Fibroblast of villous mesenchyme (primary cell): Measurements from ENCODE around the gene DYNLT1. TPM values are rescaled to one million over a fixed set of nuclear protein-coding genes. Genes with fewer than 3 reads are reported as not detected.
"Not testable (repeated sequence)": the region's sequence is repeated elsewhere in the genome, so short reads cannot be mapped to it uniquely, and the experiment has no call there.

Source experiments
- DNase-seq: peaks from one replicate; pipeline ENCODE4 v3.0.0-alpha.2; 2010; ENCODE audit warnings: low read depth
- H3K4me3 ChIP-seq: 2 replicates; pipeline ENCODE4 v1.5.1; 2011; ENCODE audit warnings: low read depth, mild to moderate bottlenecking, low read length
- total RNA-seq: library from RNA; depleted of rRNA; stranded (reverse); fragments of >200 nt; gene quantifications from 2 replicates; pipeline ENCODE4 v1.2.3, GENCODE V29; 2012
- TF ChIP-seq, protein P1 (sequence below): IDR thresholded peaks from 2 replicates; pipeline ENCODE4 v1.5.1; 2012; ENCODE audit warnings: low read depth, mild to moderate bottlenecking, low read length; ENCODE audit not compliant: insufficient read depth

DYNLT1 gene
- total RNA-seq, 1 donor: 114 TPM

DNA sequence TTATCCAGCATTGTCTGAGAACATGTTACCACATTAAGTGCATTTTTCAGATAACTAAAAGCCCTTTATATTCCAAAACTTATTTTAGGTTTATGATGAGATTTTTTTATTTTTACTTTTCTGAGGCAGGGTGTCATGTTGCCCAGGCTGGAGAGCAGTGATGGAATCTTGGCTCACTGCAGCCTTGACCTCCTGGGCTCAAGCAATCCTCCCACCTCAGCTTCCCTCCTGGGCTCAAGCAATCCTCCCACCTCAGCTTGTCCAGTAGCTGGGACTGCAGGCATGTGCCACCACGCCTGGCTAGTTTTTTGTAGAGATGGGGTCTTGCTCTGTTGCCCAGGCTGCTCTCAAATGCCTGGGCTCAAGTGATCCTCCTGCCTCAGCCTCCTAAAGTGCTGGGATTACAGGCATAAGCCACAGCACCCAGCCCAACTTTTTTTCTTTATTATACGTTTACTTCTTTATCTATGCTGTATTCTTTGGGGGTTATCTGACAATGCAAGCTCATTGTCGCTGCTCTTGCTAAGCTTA lies 6.2 kb downstream of the DYNLT1 start:
- TF ChIP-seq, protein P1, sequence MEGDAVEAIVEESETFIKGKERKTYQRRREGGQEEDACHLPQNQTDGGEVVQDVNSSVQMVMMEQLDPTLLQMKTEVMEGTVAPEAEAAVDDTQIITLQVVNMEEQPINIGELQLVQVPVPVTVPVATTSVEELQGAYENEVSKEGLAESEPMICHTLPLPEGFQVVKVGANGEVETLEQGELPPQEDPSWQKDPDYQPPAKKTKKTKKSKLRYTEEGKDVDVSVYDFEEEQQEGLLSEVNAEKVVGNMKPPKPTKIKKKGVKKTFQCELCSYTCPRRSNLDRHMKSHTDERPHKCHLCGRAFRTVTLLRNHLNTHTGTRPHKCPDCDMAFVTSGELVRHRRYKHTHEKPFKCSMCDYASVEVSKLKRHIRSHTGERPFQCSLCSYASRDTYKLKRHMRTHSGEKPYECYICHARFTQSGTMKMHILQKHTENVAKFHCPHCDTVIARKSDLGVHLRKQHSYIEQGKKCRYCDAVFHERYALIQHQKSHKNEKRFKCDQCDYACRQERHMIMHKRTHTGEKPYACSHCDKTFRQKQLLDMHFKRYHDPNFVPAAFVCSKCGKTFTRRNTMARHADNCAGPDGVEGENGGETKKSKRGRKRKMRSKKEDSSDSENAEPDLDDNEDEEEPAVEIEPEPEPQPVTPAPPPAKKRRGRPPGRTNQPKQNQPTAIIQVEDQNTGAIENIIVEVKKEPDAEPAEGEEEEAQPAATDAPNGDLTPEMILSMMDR: no peak
- no peak for DNase-seq
- H3K4me3 ChIP-seq: no peak overlapping the region

DNA sequence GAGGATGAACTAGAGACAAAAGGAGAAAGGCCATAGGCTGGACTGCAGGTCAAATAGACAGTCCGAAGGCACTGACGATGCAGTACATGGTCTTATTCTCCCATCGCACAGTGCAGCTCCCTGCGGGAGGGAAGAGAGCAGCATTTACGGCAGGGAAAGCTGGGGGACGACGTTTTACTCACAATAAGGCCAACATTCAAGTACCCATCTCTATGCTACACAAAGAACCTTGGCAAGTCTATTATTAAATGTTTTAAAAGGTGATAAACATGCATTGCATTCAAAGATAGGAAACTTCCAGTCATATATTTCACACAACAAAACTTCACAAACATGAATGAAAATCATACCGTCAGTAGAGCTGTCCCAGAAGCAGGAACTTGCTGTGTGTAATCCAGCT lies 7.8 kb downstream of the DYNLT1 start:
- no peak for DNase-seq
- TF ChIP-seq, protein P1: no peak
- H3K4me3 ChIP-seq: no peak overlapping the region

DNA sequence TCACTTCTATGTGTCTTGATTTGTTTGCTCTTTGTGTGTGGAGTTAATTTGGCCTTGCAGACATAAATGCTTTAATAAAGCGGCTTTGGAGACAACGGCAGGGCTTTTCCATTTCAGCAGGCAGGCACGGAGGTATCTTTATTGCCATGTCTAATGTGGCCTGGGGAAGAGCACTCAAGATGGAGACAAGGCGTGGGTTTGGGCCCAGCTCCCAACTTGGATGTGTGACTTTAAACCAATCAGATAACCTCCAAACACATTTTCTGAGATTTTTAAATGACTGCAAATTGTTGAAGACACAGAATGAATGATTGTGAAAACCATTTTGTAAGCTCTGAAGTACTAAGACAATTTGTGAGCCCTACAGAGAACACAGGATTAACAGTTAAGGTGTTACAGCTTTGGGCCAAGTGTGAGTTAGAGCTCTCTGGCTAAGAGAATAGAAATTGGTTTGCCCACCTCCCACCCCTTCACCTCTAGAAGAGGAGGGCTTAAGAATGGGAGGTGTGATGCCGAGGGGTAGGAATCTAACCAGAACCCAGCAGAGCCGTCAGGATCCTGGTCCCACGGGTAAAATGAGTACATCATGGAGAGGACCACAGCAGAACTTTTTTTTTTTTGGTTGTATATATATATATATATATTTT lies 9.0 kb downstream of the DYNLT1 start:
- TF ChIP-seq, protein P1: no peak
- no peak for DNase-seq
- H3K4me3 ChIP-seq: no peak overlapping the region

DNA sequence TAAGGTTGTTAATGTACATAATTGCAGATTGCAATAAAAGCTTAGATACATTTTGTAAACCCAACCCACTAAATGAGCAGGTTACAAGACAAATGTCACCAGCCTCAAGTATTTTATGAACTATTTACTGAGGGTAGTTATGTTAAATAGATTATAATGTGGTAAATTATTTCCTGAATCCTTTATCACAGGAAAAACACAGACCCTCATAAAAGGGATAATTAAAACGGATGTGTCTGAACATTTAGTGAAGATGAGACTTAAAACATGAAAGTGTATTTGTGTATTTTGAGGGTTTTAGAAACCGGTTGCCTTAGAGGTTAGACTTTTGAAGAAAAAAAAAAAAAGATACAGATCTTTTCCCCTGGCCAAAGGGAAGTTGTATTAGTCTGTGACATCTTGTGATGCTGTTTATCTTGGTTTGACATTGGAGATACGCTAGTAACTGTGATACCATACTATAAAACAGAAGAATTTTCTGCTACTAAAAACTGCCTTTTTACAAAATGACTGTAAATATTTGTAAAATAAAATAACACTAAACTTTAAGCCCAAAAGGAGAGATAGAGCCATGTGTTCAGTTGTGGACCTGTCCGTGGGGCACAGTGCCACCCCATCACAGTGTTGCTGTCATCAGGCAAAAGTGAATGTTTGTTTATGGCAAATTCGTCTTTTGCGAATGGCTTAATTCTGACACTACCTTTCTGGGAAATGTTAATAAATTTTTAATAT lies 9.7 kb downstream of the DYNLT1 start:
- no peak for DNase-seq
- no peak overlapping the region for H3K4me3 ChIP-seq
- TF ChIP-seq, protein P1: no peak

DNA sequence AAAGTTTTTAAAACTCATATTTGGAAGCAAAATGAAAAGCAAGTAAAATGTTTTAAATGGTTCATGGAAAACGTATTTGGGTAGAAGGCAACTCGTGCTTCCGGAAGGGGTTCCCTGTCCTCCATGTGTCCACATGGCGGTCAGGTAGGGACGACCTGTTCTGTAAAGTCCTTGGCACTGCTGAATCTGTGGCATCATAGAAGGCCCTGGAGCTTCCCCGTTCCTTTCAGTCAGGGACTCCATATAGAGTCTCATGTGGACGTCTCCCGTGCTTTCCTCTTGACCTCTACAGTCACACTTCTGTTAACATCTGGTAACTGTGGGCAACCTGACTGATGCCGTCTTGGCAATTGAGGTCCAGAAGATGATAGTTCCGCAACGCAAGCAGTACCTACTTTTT lies 11.4 kb downstream of the DYNLT1 start:
- TF ChIP-seq, protein P1: no peak
- H3K4me3 ChIP-seq: no peak overlapping the region
- no peak for DNase-seq

DNA sequence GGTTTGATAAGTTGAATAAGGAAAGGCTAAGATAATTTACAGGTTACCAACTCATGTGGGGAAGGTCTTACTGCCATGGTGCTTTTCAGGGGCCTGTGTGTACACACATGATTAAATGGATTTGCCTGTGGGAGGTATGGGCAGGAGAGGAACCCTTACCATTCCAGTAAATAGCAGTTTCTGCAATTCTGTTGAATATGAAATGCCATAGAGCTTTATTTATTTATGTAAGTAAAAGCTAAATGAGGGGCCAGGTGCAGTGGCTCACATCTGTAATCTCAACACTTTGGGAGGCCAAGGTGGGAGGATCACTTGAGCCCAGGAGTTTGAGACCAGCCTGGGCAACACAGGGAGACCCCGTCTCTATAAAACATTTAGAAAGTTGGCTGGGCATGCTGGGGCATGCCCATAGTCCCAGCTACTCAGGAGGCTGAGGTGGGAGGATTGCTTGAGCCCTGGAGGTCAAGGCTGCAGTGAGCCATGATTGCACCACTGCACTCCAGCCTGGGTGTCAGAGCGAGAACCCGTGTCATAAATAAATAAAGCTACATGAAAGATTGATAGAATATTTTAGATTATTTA lies 11.9 kb downstream of the DYNLT1 start:
- DNase-seq, H3K4me3 ChIP-seq: not testable (repeated sequence)
